ENCODE measurements around the gene KHDC1.
"Not testable (repeated sequence)": the region's sequence is repeated elsewhere in the genome, so short reads cannot be mapped to it uniquely, and the experiment has no call there.

KHDC1 gene

GRCh38 chr6:73234733-73235132 lies 28.3 kb downstream of the KHDC1 start:
- Histone ChIP-seq H3K9ac (no peak overlapping the region), H3K27me3 (no peaks in the 10 kb centered on the region), H3K9me3 (replicated peaks in 1 of 11) (0 out of 22 replicates have a peak, but pooled peaks cover 0 to 8% (median 0%) of the 10 kb centered on the region in 11 experiments), H3K4me3 (no peak overlapping the region), H3K36me3 (no peaks in the 10 kb centered on the region), H3K4me1 (peaks cover 0 to 5% (median 0%) of the 10 kb centered on the region in 10 experiments; a peak in 4 of 20 replicates), H3K4me2 (no peak overlapping the region), H4K20me1 (no peaks in the 10 kb centered on the region), H3K27ac (no peak overlapping the region)
- TF ChIP-seq Cebpa-rat (IDR thresholded peaks at IDR 0.05) = no peak

- not testable (repeated sequence) for H3K4me2 ChIP-seq; H3K9me3 ChIP-seq (replicated peaks in 1 of 11); H3K27me3 ChIP-seq; H3K4me1 ChIP-seq; H3K27ac ChIP-seq; H4K20me1 ChIP-seq; H3K36me3 ChIP-seq; H3K9ac ChIP-seq; H3K4me3 ChIP-seq
These were observed 29.0 kb downstream of the KHDC1 start for GRCh38 chr6:73233971-73234370.

GRCh38 chr6:73233048-73233447 lies 29.9 kb downstream of the KHDC1 start:
- Histone ChIP-seq H3K27me3 (no peaks in the 10 kb centered on the region), H3K9ac (no peak overlapping the region), H4K20me1 (no peaks in the 10 kb centered on the region), H3K27ac (no peak overlapping the region), H3K9me3 (replicated peaks in 1 of 11) (0 out of 22 replicates have a peak, but pooled peaks cover 0 to 8% (median 0%) of the 10 kb centered on the region in 11 experiments), H3K4me3 (no peak overlapping the region), H3K4me1 (peaks cover 0 to 5% (median 0%) of the 10 kb centered on the region in 10 experiments; a peak in 4 of 20 replicates), H3K4me2 (no peak overlapping the region; a peak in 1 of 22 replicates), H3K36me3 (no peaks in the 10 kb centered on the region)
- no peak for TF ChIP-seq Cebpa-rat (IDR thresholded peaks at IDR 0.05)

GRCh38 chr6:73231986-73232391 lies 31.0 kb downstream of the KHDC1 start:
- no peak for TF ChIP-seq Cebpa-rat (IDR thresholded peaks at IDR 0.05)
- Histone ChIP-seq H3K4me3 (no peak overlapping the region), H3K4me1 (peaks cover 0 to 5% (median 0%) of the 10 kb centered on the region in 10 experiments; a peak in 4 of 20 replicates), H3K9me3 (replicated peaks in 1 of 11) (0 out of 22 replicates have a peak, but pooled peaks cover 0 to 8% (median 0%) of the 10 kb centered on the region in 11 experiments), H3K27ac (peak overlapping the region in 3 of 11 experiments; percentile 37 to 56 (median 55); a peak in 5 of 22 replicates), H3K4me2 (no peak overlapping the region), H3K27me3 (no peaks in the 10 kb centered on the region), H4K20me1 (no peaks in the 10 kb centered on the region), H3K9ac (no peak overlapping the region), H3K36me3 (no peaks in the 10 kb centered on the region)

- Histone ChIP-seq H4K20me1 (no peaks in the 10 kb centered on the region), H3K27me3 (no peaks in the 10 kb centered on the region), H3K36me3 (peaks cover 0 to 7% (median 0%) of the 10 kb centered on the region in 11 experiments; a peak in 3 of 22 replicates), H3K4me3 (no peak overlapping the region), H3K4me2 (no peak overlapping the region), H3K9me3 (replicated peaks in 1 of 11) (peaks cover 8 to 27% (median 20%) of the 10 kb centered on the region in 11 experiments; a peak in 15 of 22 replicates), H3K4me1 (peaks cover 0 to 5% (median 0%) of the 10 kb centered on the region in 10 experiments; a peak in 4 of 20 replicates), H3K9ac (no peak overlapping the region), H3K27ac (no peak overlapping the region)
- no peak for TF ChIP-seq Cebpa-rat (IDR thresholded peaks at IDR 0.05)
These were observed 35.3 kb downstream of the KHDC1 start for GRCh38 chr6:73227606-73228255.

GRCh38 chr6:73225396-73225795 lies 37.6 kb downstream of the KHDC1 start, which contains the start of gene KHDC1L:
KHDC1L (minus strand) TSS chr6:73225496; CDS start chr6:73225408, 88 bp downstream.
- H3K9ac ChIP-seq = no peak within 1 kb of the TSS
- H4K20me1 ChIP-seq = no peaks in the 10 kb centered on the region
- no peaks in the 10 kb centered on the region for H3K27me3 ChIP-seq
- no peaks in the 10 kb centered on the region for H3K4me1 ChIP-seq
- H3K4me3 ChIP-seq = no peak within 1 kb of the TSS
- peaks cover 8 to 25% (median 20%) of the 10 kb centered on the region in 11 experiments; a peak in 15 of 22 replicates for H3K9me3 ChIP-seq (replicated peaks in 1 of 11)
- peaks cover 0 to 7% (median 0%) of the 10 kb centered on the region in 11 experiments; a peak in 3 of 22 replicates for H3K36me3 ChIP-seq
- H3K4me2 ChIP-seq = no peak within 1 kb of the TSS
- H3K27ac ChIP-seq = no peak within 1 kb of the TSS
- TF ChIP-seq Cebpa-rat (IDR thresholded peaks at IDR 0.05) = no peak

- Histone ChIP-seq H3K27ac (no peak overlapping the region), H3K4me2 (no peak overlapping the region), H3K9ac (no peak overlapping the region), H3K36me3 (no peaks in the 10 kb centered on the region), H4K20me1 (no peaks in the 10 kb centered on the region), H3K9me3 (replicated peaks in 1 of 11) (0 out of 22 replicates have a peak, but pooled peaks cover 0 to 4% (median 0%) of the 10 kb centered on the region in 11 experiments), H3K4me3 (no peak overlapping the region), H3K27me3 (no peaks in the 10 kb centered on the region), H3K4me1 (no peaks in the 10 kb centered on the region)
- TF ChIP-seq Cebpa-rat (IDR thresholded peaks at IDR 0.05) = no peak
These were observed 46.1 kb downstream of the KHDC1 start for GRCh38 chr6:73216859-73217258.

- no peaks in the 10 kb centered on the region for H4K20me1 ChIP-seq
- H3K27ac ChIP-seq = no peak overlapping the region
- no peak for TF ChIP-seq Cebpa-rat (IDR thresholded peaks at IDR 0.05)
- no peaks in the 10 kb centered on the region for H3K4me1 ChIP-seq
- H3K36me3 ChIP-seq = no peaks in the 10 kb centered on the region
- H3K4me3 ChIP-seq = no peak overlapping the region
- H3K9ac ChIP-seq = no peak overlapping the region
- no peaks in the 10 kb centered on the region for H3K27me3 ChIP-seq
- peaks cover 8 to 18% (median 14%) of the 10 kb centered on the region in 11 experiments; a peak in 21 of 22 replicates for H3K9me3 ChIP-seq (replicated peaks in 1 of 11)
- H3K4me2 ChIP-seq = no peak overlapping the region
These were observed 53.9 kb downstream of the KHDC1 start for GRCh38 chr6:73209117-73209516.

GRCh38 chr6:73207221-73207837 lies 55.7 kb downstream of the KHDC1 start:
- H3K4me3 ChIP-seq = no peak overlapping the region
- no peaks in the 10 kb centered on the region for H3K4me1 ChIP-seq
- no peak overlapping the region for H3K27ac ChIP-seq
- TF ChIP-seq Cebpa-rat (IDR thresholded peaks at IDR 0.05) = no peak
- no peaks in the 10 kb centered on the region for H3K36me3 ChIP-seq
- no peak overlapping the region for H3K4me2 ChIP-seq
- peaks cover 8 to 18% (median 14%) of the 10 kb centered on the region in 11 experiments; a peak in 21 of 22 replicates for H3K9me3 ChIP-seq (replicated peaks in 1 of 11)
- no peaks in the 10 kb centered on the region for H4K20me1 ChIP-seq
- H3K27me3 ChIP-seq = no peaks in the 10 kb centered on the region
- H3K9ac ChIP-seq = no peak overlapping the region

Measured in BLaER1 treated with 17β-estradiol and CSF1 and Interleukin-3, amounts not matched to agents 10 nM and 100 nM (cell line).